Ureter (tissue), 1 donor: Measurements from ENCODE around the gene C11orf71. TPM values are rescaled to one million over a fixed set of nuclear protein-coding genes. Genes with fewer than 3 reads are reported as not detected.

Experiments
- DNase-seq: peaks from one replicate; pipeline ENCODE4 v3.0.0-alpha.2; 2020; ENCODE audit warnings: low spot score
- total RNA-seq: library from RNA; stranded (reverse); gene quantifications from one replicate; pipeline ENCODE4 v1.2.4, GENCODE V29; 2023
- donor health status: DM: yes; HTN: yes; CAD: no.

C11orf71 gene
- total RNA-seq = 10.7 TPM

GRCh38 chr11:114400216-114400914 is at the start of gene C11orf71, which contains the start of gene RBM7:
Gene C11orf71, minus strand, starts transcription at chr11:114400511. Its CDS starts 180 bp downstream, at chr11:114400331.
Gene RBM7, plus strand, starts transcription at chr11:114400666. Its CDS starts 6 bp downstream, at chr11:114400672.
- DNase-seq = peak; percentile 98

DNA sequence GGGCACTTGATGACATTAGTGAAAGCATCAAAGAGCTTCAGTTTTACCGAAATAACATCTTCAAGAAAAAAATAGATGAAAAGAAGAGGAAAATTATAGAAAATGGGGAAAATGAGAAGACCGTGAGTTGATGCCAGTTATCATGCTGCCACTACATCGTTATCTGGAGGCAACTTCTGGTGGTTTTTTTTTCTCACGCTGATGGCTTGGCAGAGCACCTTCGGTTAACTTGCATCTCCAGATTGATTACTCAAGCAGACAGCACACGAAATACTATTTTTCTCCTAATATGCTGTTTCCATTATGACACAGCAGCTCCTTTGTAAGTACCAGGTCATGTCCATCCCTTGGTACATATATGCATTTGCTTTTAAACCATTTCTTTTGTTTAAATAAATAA is 49.5 kb upstream of the C11orf71 start:
- DNase-seq = no peak

- DNase-seq = no peak
Observed at GRCh38 chr11:114448749-114449482, 48.6 kb upstream of the C11orf71 start.

GRCh38 chr11:114447892-114448291 is 47.6 kb upstream of the C11orf71 start:
- DNase-seq = no peak

DNA sequence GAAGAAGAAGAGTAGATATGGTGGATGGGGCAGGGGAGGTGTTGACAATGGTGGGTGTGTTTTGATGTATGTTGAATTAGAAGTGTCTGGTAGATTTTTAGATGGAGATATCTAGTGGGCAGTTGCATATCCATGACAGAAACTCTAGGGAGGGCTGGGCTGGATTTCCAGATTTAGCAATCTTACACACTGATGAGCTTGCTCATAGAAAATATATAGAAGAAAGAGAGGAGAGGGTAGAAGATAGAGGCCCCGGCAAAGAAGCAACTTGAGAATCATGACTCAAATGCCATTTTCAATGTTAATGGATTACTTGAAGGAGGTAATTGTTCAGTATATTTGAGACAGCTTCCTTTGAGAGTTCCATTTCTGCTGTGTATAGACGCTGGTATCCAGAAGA is 47.1 kb upstream of the C11orf71 start:
- DNase-seq = no peak

DNA sequence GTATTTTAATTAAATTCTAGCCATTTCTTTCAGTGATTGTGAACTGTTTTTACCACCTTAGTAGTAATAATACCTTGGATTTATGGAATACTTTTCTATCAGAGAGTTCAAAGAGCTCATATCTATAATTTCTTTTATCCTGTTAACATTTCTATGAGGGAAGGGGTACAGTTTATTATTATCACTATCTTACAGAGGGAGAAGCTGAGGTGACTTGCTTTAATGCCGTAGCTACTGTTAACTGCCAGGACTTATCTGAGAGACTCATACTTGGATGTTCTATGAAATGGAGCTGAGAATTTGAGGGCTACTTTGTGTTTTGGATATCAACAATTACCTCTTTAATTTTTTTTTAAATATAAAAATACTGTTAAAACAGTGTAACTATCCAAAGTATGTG is 42.2 kb upstream of the C11orf71 start:
- no peak for DNase-seq

GRCh38 chr11:114441921-114442320 is 41.6 kb upstream of the C11orf71 start:
- DNase-seq = no peak

GRCh38 chr11:114440971-114441763 is 40.9 kb upstream of the C11orf71 start:
- no peak for DNase-seq

- DNase-seq = no peak
Observed at GRCh38 chr11:114440121-114440860, 40.0 kb upstream of the C11orf71 start.

- peak; percentile 97 for DNase-seq
Observed at GRCh38 chr11:114439229-114440120, 39.2 kb upstream of the C11orf71 start, which contains the start of gene REXO2. Gene REXO2, plus strand, starts transcription at chr11:114439467. Its CDS starts 62 bp downstream, at chr11:114439529.

DNA sequence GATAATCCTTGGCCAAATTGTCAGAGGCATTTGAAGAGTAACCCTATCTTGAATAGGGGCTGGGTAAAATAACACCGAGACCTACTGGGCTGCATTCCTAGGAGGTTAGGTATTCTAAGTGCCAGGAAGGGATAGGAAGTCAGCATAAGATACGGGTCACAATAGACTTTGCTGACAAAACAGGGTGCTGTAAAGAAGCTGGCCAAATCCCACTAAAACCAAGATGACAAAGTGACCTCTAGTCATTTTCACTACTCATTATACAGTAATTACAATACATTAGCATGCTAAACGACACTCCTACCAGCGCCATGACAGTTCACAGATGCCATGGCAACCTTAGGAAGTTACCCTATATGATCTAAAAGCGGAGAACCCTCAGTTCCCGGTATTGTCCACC is 38.0 kb upstream of the C11orf71 start:
- DNase-seq = no peak

GRCh38 chr11:114433376-114433775 is 33.1 kb upstream of the C11orf71 start:
- no peak for DNase-seq

- DNase-seq = no peak
Observed at GRCh38 chr11:114432893-114433292, 32.6 kb upstream of the C11orf71 start.

DNA sequence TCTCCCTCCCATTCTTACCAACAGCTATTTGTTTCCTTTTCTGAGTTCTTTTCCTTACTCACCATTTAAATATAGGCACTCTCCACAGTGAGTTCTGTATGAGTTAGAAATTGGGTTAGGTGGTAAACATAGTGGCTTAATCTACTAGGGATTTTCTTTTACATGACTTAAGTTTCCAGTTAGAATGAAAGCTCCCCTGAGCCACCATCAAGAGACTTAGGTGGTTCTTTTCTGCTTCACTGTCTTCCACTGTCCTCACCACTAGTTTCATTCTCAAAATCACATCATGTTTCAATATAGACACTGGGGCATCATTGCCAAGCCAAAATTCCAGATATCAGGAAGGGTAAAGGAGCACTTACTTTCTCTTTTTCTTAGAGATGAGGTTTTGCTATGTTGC is 30.0 kb upstream of the C11orf71 start:
- DNase-seq = no peak

DNA sequence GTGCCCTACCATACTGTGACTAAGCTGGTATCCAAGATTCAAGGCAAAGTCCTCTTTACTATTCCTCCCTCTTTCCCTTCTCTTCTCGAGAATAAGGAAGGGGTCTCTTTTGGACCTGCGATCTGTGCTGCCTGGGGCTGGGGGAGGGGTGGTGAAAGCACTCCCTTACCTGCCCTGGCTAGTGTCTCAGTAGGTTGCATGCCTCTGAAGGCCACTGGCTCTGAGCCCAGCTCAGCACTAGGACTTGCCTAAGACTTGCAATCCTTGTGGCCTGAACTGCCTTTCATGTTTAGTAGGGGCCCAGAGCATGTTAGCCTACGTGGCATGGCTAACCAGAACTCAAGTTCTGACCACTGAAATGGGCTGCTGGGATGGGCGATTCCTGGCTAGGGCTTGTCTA is 26.0 kb upstream of the C11orf71 start:
- DNase-seq = no peak

DNA sequence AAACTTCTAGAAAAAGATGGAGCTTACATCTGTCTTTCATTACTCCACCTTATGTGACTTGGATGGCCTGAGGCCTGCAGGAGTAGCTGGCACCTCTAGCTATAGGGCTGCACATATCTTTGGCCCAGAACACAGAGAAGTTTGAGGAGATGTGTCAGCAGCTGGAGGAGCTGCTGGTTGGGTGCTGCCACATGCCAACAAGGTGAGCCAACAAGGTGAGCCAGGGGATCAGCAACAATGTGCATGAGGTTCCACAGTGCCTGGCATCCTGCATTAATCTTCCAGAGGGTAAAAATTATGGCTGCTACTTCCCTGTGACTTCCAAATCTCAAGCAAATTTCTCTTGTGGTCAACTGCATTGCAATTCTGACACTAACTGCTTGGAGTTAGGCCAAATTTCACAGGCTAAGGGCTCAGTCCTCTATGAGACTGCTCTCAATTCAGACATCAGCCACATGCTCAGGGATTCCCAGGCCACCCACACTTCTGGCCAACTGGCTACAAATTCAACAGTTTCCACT is 16.2 kb upstream of the C11orf71 start:
- no peak for DNase-seq

DNA sequence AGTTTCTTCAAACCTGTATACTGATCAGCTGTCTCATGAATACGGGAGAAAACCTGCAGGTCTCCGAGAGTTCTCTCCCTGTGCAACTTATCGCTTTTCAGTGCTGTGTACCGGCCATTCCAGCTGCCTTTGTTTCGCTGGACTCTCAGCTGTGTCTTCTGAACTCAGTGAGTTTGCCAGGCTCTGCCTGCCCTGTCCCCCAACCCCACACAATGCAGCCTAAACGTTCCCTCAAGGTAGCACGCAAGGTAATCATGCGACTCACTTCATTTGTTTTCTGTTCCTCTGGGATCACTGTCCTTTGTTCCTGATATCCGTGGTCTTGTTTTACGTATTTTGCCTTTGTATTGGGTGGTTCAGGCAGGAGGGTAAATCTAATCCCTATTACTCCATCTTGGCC is 13.6 kb upstream of the C11orf71 start:
- no peak for DNase-seq

DNA sequence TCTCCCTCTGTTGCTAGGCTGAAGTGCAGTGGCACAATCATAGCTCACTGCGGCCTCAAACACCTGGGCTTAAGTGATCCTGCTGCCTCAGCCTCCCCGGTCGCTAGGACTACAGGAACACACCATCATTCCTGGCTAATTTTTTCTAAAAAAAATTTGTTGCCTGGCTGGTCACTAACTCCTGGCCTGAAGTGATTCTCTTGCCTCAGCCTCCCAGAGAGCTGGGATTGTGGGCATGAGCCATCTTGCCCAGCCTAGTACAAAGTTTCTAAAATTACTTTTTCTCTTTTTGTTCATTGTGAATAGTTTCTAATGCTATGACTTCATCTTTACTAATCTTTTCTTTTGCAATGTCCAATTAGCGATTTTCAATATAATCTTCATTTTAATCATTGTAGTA is 12.6 kb upstream of the C11orf71 start:
- no peak for DNase-seq

DNA sequence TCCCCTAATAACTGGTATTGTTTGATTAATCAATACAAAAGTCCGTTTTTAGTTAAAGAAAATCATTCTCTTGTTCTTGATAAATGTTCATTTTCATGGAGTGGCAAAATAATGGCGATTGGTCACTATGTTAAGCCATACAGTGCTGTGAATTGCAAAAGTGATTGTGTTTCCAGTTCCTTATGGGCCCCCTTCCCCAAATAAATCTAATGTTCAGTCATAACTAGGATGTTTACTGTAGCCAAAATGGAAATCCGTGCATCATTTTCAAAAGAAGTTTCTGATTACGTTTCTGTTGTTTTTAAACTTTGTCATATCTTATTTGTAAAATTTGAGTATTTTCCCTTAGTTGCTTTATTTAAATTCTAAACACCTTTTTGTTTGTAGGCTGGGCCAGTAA is 1.0 kb upstream of the C11orf71 start:
- DNase-seq = no peak

- no peak for DNase-seq
Observed at GRCh38 chr11:114400915-114401223, 558 bp upstream of the C11orf71 start.
